ENCODE data around the gene DCLK1.

Gene DCLK1

GRCh38 chr13:35964863-35965180 is 166.4 kb downstream of the DCLK1 start:
- no peak for DNase-seq (ENCODE audit: extremely low read depth, insufficient read length)
- H3K27me3 ChIP-seq (replicated peaks; ENCODE audit: control insufficient read depth, insufficient read depth, low read length): no peaks in the 10 kb centered on the region

GRCh38 chr13:35964011-35964862 is 166.9 kb downstream of the DCLK1 start:
- Histone ChIP-seq H3K36me3 (ENCODE audit: control insufficient read depth, insufficient read depth, low read length) (no peaks in the 10 kb centered on the region), H3K27me3 (replicated peaks; ENCODE audit: control insufficient read depth, insufficient read depth, low read length) (no peaks in the 10 kb centered on the region), H3K4me3 (replicated peaks; ENCODE audit: low read depth, low read length) (no peak overlapping the region)
- TF ChIP-seq, protein P1, sequence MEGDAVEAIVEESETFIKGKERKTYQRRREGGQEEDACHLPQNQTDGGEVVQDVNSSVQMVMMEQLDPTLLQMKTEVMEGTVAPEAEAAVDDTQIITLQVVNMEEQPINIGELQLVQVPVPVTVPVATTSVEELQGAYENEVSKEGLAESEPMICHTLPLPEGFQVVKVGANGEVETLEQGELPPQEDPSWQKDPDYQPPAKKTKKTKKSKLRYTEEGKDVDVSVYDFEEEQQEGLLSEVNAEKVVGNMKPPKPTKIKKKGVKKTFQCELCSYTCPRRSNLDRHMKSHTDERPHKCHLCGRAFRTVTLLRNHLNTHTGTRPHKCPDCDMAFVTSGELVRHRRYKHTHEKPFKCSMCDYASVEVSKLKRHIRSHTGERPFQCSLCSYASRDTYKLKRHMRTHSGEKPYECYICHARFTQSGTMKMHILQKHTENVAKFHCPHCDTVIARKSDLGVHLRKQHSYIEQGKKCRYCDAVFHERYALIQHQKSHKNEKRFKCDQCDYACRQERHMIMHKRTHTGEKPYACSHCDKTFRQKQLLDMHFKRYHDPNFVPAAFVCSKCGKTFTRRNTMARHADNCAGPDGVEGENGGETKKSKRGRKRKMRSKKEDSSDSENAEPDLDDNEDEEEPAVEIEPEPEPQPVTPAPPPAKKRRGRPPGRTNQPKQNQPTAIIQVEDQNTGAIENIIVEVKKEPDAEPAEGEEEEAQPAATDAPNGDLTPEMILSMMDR (IDR thresholded peaks at IDR 0.05; ENCODE audit: insufficient read depth, low read length, poor library complexity, severe bottlenecking): no peak
- no peak for DNase-seq (ENCODE audit: extremely low read depth, insufficient read length)

More at GRCh38 chr13:35964863-35965180, 166.4 kb downstream of the DCLK1 start:
- no peaks in the 10 kb centered on the region for H3K36me3 ChIP-seq (ENCODE audit: control insufficient read depth, insufficient read depth, low read length)
- TF ChIP-seq, protein P1 (IDR thresholded peaks at IDR 0.05; ENCODE audit: insufficient read depth, low read length, poor library complexity, severe bottlenecking): no peak
- H3K4me3 ChIP-seq (replicated peaks; ENCODE audit: low read depth, low read length): no peak overlapping the region

DNA sequence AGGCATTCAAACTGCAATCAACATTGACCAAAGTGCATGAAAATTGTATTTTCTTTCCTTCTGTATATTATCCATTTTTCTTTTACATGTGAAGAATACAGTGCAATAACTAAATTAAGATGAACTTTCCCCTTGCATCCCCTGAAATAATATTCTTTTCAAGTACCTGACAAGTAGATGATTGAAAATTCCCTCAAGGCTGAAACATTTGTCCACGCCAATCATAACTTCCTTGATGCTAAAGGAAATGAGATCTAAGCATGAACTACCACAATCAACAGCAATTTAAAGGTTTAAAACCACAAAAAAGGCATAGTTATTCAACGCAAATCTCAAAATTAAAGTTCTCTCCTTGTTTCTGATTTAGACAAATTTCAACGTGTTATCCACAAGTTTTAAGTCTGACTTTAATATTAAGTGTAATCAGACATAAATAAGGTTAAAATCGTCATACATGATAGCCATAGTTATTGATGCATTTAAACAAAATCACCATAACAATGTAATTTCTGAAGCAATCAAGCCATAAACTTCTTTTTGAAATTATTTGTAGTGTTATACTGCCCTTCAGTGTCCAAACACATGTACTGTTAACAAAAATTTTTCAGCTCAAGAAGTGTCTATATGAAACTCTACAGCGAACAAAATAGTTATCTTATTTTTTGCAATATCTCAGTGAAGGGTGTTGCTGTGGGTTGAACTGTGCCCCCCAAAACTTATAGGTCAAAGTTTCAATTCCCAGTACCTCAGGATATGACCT is 169.5 kb downstream of the DCLK1 start:
- no peaks in the 10 kb centered on the region for H3K36me3 ChIP-seq (ENCODE audit: control insufficient read depth, insufficient read depth, low read length)
- TF ChIP-seq, protein P1 (IDR thresholded peaks at IDR 0.05; ENCODE audit: insufficient read depth, low read length, poor library complexity, severe bottlenecking): no peak
- no peak for DNase-seq (ENCODE audit: extremely low read depth, insufficient read length)
- no peaks in the 10 kb centered on the region for H3K27me3 ChIP-seq (replicated peaks; ENCODE audit: control insufficient read depth, insufficient read depth, low read length)
- H3K4me3 ChIP-seq (replicated peaks; ENCODE audit: low read depth, low read length): no peak overlapping the region

- Histone ChIP-seq H3K4me3 (replicated peaks; ENCODE audit: low read depth, low read length) (no peak overlapping the region), H3K36me3 (ENCODE audit: control insufficient read depth, insufficient read depth, low read length) (no peaks in the 10 kb centered on the region), H3K27me3 (replicated peaks; ENCODE audit: control insufficient read depth, insufficient read depth, low read length) (no peaks in the 10 kb centered on the region)
- TF ChIP-seq, protein P1 (IDR thresholded peaks at IDR 0.05; ENCODE audit: insufficient read depth, low read length, poor library complexity, severe bottlenecking): no peak
- no peak for DNase-seq (ENCODE audit: extremely low read depth, insufficient read length)
These were observed 170.2 kb downstream of the DCLK1 start for GRCh38 chr13:35961002-35961401.

- Histone ChIP-seq H3K27me3 (replicated peaks; ENCODE audit: control insufficient read depth, insufficient read depth, low read length) (no peaks in the 10 kb centered on the region), H3K4me3 (replicated peaks; ENCODE audit: low read depth, low read length) (no peak overlapping the region), H3K36me3 (ENCODE audit: control insufficient read depth, insufficient read depth, low read length) (no peaks in the 10 kb centered on the region)
- TF ChIP-seq, protein P1 (IDR thresholded peaks at IDR 0.05; ENCODE audit: insufficient read depth, low read length, poor library complexity, severe bottlenecking): no peak
- no peak for DNase-seq (ENCODE audit: extremely low read depth, insufficient read length)
These were observed 173.2 kb downstream of the DCLK1 start for GRCh38 chr13:35957996-35958395.

Measured in GM06990 (cell line).